ENCODE measurements around the gene PF4V1.

- TF ChIP-seq, protein P1, sequence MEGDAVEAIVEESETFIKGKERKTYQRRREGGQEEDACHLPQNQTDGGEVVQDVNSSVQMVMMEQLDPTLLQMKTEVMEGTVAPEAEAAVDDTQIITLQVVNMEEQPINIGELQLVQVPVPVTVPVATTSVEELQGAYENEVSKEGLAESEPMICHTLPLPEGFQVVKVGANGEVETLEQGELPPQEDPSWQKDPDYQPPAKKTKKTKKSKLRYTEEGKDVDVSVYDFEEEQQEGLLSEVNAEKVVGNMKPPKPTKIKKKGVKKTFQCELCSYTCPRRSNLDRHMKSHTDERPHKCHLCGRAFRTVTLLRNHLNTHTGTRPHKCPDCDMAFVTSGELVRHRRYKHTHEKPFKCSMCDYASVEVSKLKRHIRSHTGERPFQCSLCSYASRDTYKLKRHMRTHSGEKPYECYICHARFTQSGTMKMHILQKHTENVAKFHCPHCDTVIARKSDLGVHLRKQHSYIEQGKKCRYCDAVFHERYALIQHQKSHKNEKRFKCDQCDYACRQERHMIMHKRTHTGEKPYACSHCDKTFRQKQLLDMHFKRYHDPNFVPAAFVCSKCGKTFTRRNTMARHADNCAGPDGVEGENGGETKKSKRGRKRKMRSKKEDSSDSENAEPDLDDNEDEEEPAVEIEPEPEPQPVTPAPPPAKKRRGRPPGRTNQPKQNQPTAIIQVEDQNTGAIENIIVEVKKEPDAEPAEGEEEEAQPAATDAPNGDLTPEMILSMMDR (conservative IDR thresholded peaks at IDR 0.05; ENCODE audit: low read length), result no peak
- TF ChIP-seq EZH2phosphoT487 (IDR thresholded peaks at IDR 0.05; ENCODE audit: borderline replicate concordance, low read depth, low read length), result no peak
These were observed 21.3 kb downstream of the PF4V1 start for GRCh38 chr4:73874386-73874785.

All from OCI-LY7 (cell line).